ENCODE measurements around the gene SGMS1. TPM values are rescaled to one million over a fixed set of nuclear protein-coding genes. Genes with fewer than 3 reads are reported as not detected.

SGMS1 gene
- total and polyA plus RNA-seq, 4 donors: 8.9 to 54.3 (median 22.2) TPM

DNA sequence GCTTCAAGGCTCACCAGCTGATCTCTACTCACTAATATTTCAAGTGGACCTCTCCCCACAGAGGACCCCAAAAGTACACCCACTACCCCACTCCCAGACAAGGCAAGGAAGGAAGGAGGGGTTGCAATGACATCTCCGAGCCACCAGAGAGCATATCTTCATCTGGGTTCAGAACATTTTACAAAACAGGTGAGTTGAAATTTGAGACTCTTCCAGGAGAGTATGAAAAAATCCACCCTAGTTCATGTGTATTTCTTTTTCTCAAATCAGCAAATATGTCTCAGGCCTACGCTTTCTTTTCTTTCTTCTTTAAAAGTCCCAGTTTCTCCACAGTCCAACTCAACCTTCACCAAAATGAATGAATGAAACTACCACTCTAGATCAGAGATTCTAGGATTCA lies 61.9 kb downstream of the SGMS1 start:
- Histone ChIP-seq H3K36me3 (ENCODE audit: control insufficient read depth in 1 of 2, insufficient read depth in 2 of 2, low read length in 1 of 2) (no peaks in the 10 kb centered on the region), H3K27me3 (ENCODE audit: control insufficient read depth in 1 of 2, insufficient read depth in 2 of 2, low read length in 1 of 2) (no peaks in the 10 kb centered on the region), H3K9me3 (ENCODE audit: control insufficient read depth, low read length) (no peaks in the 10 kb centered on the region), H3K27ac (ENCODE audit: low read depth in 1 of 2, low read length in 2 of 2) (peak overlapping the region in 1 of 2 donors; percentile 26), H3K4me3 (ENCODE audit: low read length in 2 of 2) (no peak overlapping the region), H3K4me1 (ENCODE audit: control insufficient read depth in 1 of 2, insufficient read depth in 2 of 2, low read length in 2 of 2) (peaks cover 0 to 5% of the 10 kb centered on the region in 2 donors)
- DNase-seq: no peak
- peak; percentile 49 for ATAC-seq (ENCODE audit: low FRiP score)
- 70 to 75% methylated on average over 2 of the region's 2 CpGs for WGBS, 2 donors
- intact Hi-C loops (cut with DNase I): loop anchor here in 1 of 2 donors (2.0 kb wide), 1 partner anchor 63 kb away; no protein-coding TSS in a partner anchor

DNA sequence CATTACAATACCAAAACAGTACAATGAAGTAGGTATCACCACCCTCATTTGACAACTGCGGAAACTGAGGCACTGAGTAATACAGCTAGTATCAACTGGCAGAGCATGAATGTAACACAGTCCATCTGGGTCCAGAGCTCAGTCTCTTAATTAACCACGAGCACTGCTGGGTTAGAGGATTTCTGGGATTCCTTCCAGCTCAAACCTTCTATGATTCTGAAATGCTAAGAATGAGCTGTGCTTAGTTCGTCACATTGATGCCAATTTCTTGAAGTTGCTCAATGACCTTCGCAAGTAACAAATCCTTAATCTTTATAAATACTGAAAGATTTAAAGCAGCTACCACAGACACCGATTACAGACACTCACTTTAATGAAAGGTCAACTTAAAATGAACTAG lies 62.5 kb downstream of the SGMS1 start:
- intact Hi-C loops (cut with DNase I): loop anchor here in 1 of 2 donors (2.0 kb wide), 1 partner anchor 64 kb away; no protein-coding TSS in a partner anchor
- H3K4me1 ChIP-seq (ENCODE audit: control insufficient read depth in 1 of 2, insufficient read depth in 2 of 2, low read length in 2 of 2): peaks cover 2 to 9% of the 10 kb centered on the region in 2 donors
- ATAC-seq (ENCODE audit: low FRiP score) (peak; percentile 80), DNase-seq (no peak)
- WGBS, 2 donors: 3 to 5% methylated on average over 5 of the region's 5 CpGs
- no peaks in the 10 kb centered on the region for H3K27me3 ChIP-seq (ENCODE audit: control insufficient read depth in 1 of 2, insufficient read depth in 2 of 2, low read length in 1 of 2)
- no peaks in the 10 kb centered on the region for H3K9me3 ChIP-seq (ENCODE audit: control insufficient read depth, low read length)
- no peak overlapping the region for H3K4me3 ChIP-seq (ENCODE audit: low read length in 2 of 2)
- H3K27ac ChIP-seq (ENCODE audit: low read depth in 1 of 2, low read length in 2 of 2): no peak overlapping the region
- H3K36me3 ChIP-seq (ENCODE audit: control insufficient read depth in 1 of 2, insufficient read depth in 2 of 2, low read length in 1 of 2): no peaks in the 10 kb centered on the region

DNA sequence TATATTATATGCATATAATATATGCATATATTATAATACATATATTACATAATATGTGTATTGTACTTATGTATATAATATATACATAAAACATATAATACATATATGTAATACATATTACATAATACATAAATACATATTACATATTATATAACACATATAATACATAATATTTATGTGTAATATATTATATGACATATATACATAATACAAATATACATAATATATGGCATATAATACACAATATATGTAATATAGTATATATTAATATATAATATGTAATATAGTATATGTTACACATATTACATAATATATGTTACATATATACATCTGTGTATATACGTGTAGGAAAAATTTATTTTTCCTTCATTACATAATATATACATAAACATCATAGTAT lies 63.4 kb downstream of the SGMS1 start:
- intact Hi-C loops (cut with DNase I): loop anchor here in 1 of 2 donors (2.0 kb wide), 1 partner anchor 64 kb away; no protein-coding TSS in a partner anchor
- Histone ChIP-seq H3K9me3 (ENCODE audit: control insufficient read depth, low read length) (no peaks in the 10 kb centered on the region), H3K27me3 (ENCODE audit: control insufficient read depth in 1 of 2, insufficient read depth in 2 of 2, low read length in 1 of 2) (no peaks in the 10 kb centered on the region), H3K4me3 (ENCODE audit: low read length in 2 of 2) (no peak overlapping the region), H3K36me3 (ENCODE audit: control insufficient read depth in 1 of 2, insufficient read depth in 2 of 2, low read length in 1 of 2) (no peaks in the 10 kb centered on the region), H3K4me1 (ENCODE audit: control insufficient read depth in 1 of 2, insufficient read depth in 2 of 2, low read length in 2 of 2) (peaks cover 4 to 13% of the 10 kb centered on the region in 2 donors), H3K27ac (ENCODE audit: low read depth in 1 of 2, low read length in 2 of 2) (no peak overlapping the region)
- no peak for DNase-seq
- no peak for ATAC-seq (ENCODE audit: low FRiP score)
- 49 to 52% methylated on average over 1 of the region's 1 CpG for WGBS, 2 donors

- H3K4me3 ChIP-seq (ENCODE audit: low read length in 2 of 2): no peak overlapping the region
- no peak for ATAC-seq (ENCODE audit: low FRiP score)
- intact Hi-C loops (cut with DNase I): loop anchor here (5.0 to 10.0 kb wide), 4 partner anchors 54 to 231 kb away; no protein-coding TSS in a partner anchor
Measured at GRCh38 chr10:50558371-50558770, 65.4 kb downstream of the SGMS1 start.

GRCh38 chr10:50557130-50557682 lies 66.5 kb downstream of the SGMS1 start:
- ATAC-seq (ENCODE audit: low FRiP score) (no peak), DNase-seq (no peak)
- intact Hi-C loops (cut with DNase I): loop anchor here (5.0 to 10.0 kb wide), 4 partner anchors 55 to 230 kb away; no protein-coding TSS in a partner anchor
- H3K9me3 ChIP-seq (ENCODE audit: control insufficient read depth, low read length): no peaks in the 10 kb centered on the region
- no peaks in the 10 kb centered on the region for H3K36me3 ChIP-seq (ENCODE audit: control insufficient read depth in 1 of 2, insufficient read depth in 2 of 2, low read length in 1 of 2)
- no peak overlapping the region for H3K27ac ChIP-seq (ENCODE audit: low read depth in 1 of 2, low read length in 2 of 2)
- WGBS, 2 donors: 48 to 55% methylated on average over 1 of the region's 1 CpG
- H3K4me1 ChIP-seq (ENCODE audit: control insufficient read depth in 1 of 2, insufficient read depth in 2 of 2, low read length in 2 of 2): peaks cover 10 to 13% of the 10 kb centered on the region in 2 donors
- H3K27me3 ChIP-seq (ENCODE audit: control insufficient read depth in 1 of 2, insufficient read depth in 2 of 2, low read length in 1 of 2): no peaks in the 10 kb centered on the region
- H3K4me3 ChIP-seq (ENCODE audit: low read length in 2 of 2): no peak overlapping the region

More at GRCh38 chr10:50558371-50558770, 65.4 kb downstream of the SGMS1 start:
- no peaks in the 10 kb centered on the region for H3K27me3 ChIP-seq (ENCODE audit: control insufficient read depth in 1 of 2, insufficient read depth in 2 of 2, low read length in 1 of 2)
- DNase-seq: no peak
- H3K9me3 ChIP-seq (ENCODE audit: control insufficient read depth, low read length): no peaks in the 10 kb centered on the region
- H3K27ac ChIP-seq (ENCODE audit: low read depth in 1 of 2, low read length in 2 of 2): no peak overlapping the region
- H3K36me3 ChIP-seq (ENCODE audit: control insufficient read depth in 1 of 2, insufficient read depth in 2 of 2, low read length in 1 of 2): no peaks in the 10 kb centered on the region
- H3K4me1 ChIP-seq (ENCODE audit: control insufficient read depth in 1 of 2, insufficient read depth in 2 of 2, low read length in 2 of 2): peaks cover 10 to 13% of the 10 kb centered on the region in 2 donors
- WGBS, 2 donors: 7 to 8% methylated on average over 5 of the region's 5 CpGs

GRCh38 chr10:50556237-50557120 lies 67.3 kb downstream of the SGMS1 start:
- H3K9me3 ChIP-seq (ENCODE audit: control insufficient read depth, low read length): no peaks in the 10 kb centered on the region
- no peaks in the 10 kb centered on the region for H3K27me3 ChIP-seq (ENCODE audit: control insufficient read depth in 1 of 2, insufficient read depth in 2 of 2, low read length in 1 of 2)
- no peak for DNase-seq
- WGBS, 2 donors: 48 to 55% methylated on average over 9 of the region's 9 CpGs
- no peak for ATAC-seq (ENCODE audit: low FRiP score)
- no peaks in the 10 kb centered on the region for H3K36me3 ChIP-seq (ENCODE audit: control insufficient read depth in 1 of 2, insufficient read depth in 2 of 2, low read length in 1 of 2)
- peaks cover 9 to 10% of the 10 kb centered on the region in 2 donors for H3K4me1 ChIP-seq (ENCODE audit: control insufficient read depth in 1 of 2, insufficient read depth in 2 of 2, low read length in 2 of 2)
- peak overlapping the region; percentile 57 to 64 for H3K27ac ChIP-seq (ENCODE audit: low read depth in 1 of 2, low read length in 2 of 2)
- intact Hi-C loops (cut with DNase I): loop anchor here (5.0 to 10.0 kb wide), 4 partner anchors 56 to 229 kb away; no protein-coding TSS in a partner anchor
- H3K4me3 ChIP-seq (ENCODE audit: low read length in 2 of 2): no peak overlapping the region

- Histone ChIP-seq H3K27ac (ENCODE audit: low read depth in 1 of 2, low read length in 2 of 2) (peak overlapping the region; percentile 22 to 76), H3K36me3 (ENCODE audit: control insufficient read depth in 1 of 2, insufficient read depth in 2 of 2, low read length in 1 of 2) (no peaks in the 10 kb centered on the region), H3K27me3 (ENCODE audit: control insufficient read depth in 1 of 2, insufficient read depth in 2 of 2, low read length in 1 of 2) (no peaks in the 10 kb centered on the region), H3K4me3 (ENCODE audit: low read length in 2 of 2) (no peak overlapping the region), H3K9me3 (ENCODE audit: control insufficient read depth, low read length) (no peaks in the 10 kb centered on the region), H3K4me1 (ENCODE audit: control insufficient read depth in 1 of 2, insufficient read depth in 2 of 2, low read length in 2 of 2) (peaks cover 8 to 10% of the 10 kb centered on the region in 2 donors)
- DNase-seq (no peak), ATAC-seq (ENCODE audit: low FRiP score) (peak; percentile 61)
- intact Hi-C loops (cut with DNase I): loop anchor here (5.0 to 10.0 kb wide), 6 partner anchors 57 to 228 kb away; partner anchors contain the start of gene SGMS1 (in 1 of the 2)
- 14 to 19% methylated on average over 3 of the region's 3 CpGs for WGBS, 2 donors
Measured at GRCh38 chr10:50554995-50555568, 68.7 kb downstream of the SGMS1 start.

- no peak overlapping the region for H3K4me3 ChIP-seq (ENCODE audit: low read length in 2 of 2)
- ATAC-seq (ENCODE audit: low FRiP score): no peak
- H3K4me1 ChIP-seq (ENCODE audit: control insufficient read depth in 1 of 2, insufficient read depth in 2 of 2, low read length in 2 of 2): peaks cover 8 to 10% of the 10 kb centered on the region in 2 donors
- no peak for DNase-seq
- no peaks in the 10 kb centered on the region for H3K27me3 ChIP-seq (ENCODE audit: control insufficient read depth in 1 of 2, insufficient read depth in 2 of 2, low read length in 1 of 2)
- intact Hi-C loops (cut with DNase I): loop anchor here (5.0 to 10.0 kb wide), 3 partner anchors 57 to 68 kb away; partner anchors contain the start of gene SGMS1 (in 1 of the 2)
- peak overlapping the region; percentile 22 to 86 for H3K27ac ChIP-seq (ENCODE audit: low read depth in 1 of 2, low read length in 2 of 2)
- no peaks in the 10 kb centered on the region for H3K9me3 ChIP-seq (ENCODE audit: control insufficient read depth, low read length)
- no peaks in the 10 kb centered on the region for H3K36me3 ChIP-seq (ENCODE audit: control insufficient read depth in 1 of 2, insufficient read depth in 2 of 2, low read length in 1 of 2)
- 18 to 26% methylated on average over 4 of the region's 4 CpGs for WGBS, 2 donors
Measured at GRCh38 chr10:50554376-50554994, 69.3 kb downstream of the SGMS1 start.

Measured in aorta (tissue), 5 donors.